IMR-90 (cell line): ENCODE results near the gene MAP2K2. TPM values are rescaled to one million over a fixed set of nuclear protein-coding genes. Genes with fewer than 3 reads are reported as not detected.

Experiments used
- ATAC-seq: fragments of 200-7000 bp; cut with Tn5 transposase; 2 replicates; pipeline ENCODE4 v1.9.1; 2020; ENCODE audit warnings: low read depth, mild to moderate bottlenecking, moderate library complexity
- BruUV-seq: library from RNA; stranded (reverse); fragments of 400-500 nt; replicated peaks from 2 replicates; lab custom pipeline; 2021; lab: Mats Ljungman, UMichigan
- CTCF ChIA-PET: fragments of 300-600 bp; formaldehyde crosslinking; extraction: SDS; loops from one replicate; lab custom pipeline; 2021; ENCODE audit warnings: antibody characterized with exemption; lab: Yijun Ruan, JAX
- POLR2A ChIA-PET: fragments of 300-600 bp; sonication (Branson Sonifier 250); formaldehyde crosslinking; loops from one replicate; lab custom pipeline; 2022; ENCODE audit warnings: antibody characterized with exemption; ENCODE audit not compliant: unreplicated experiment; lab: Charles Lee
- DNase-seq: peaks from one replicate; pipeline ENCODE4 v3.0.0; 2013
- H2AFZ ChIP-seq: replicated peaks from 2 replicates; pipeline ENCODE3; 2013; ENCODE audit warnings: low read length, mild to moderate bottlenecking; ENCODE audit not compliant: poor library complexity
- H2AK5ac ChIP-seq: 2 replicates; pipeline ENCODE4 v1.6.1; 2013; ENCODE audit warnings: low read depth, low read length, inconsistent platforms
- H2AK9ac ChIP-seq: replicated peaks from 2 replicates; pipeline ENCODE3; 2013; ENCODE audit warnings: mild to moderate bottlenecking, low read depth, low read length, moderate library complexity; ENCODE audit not compliant: poor library complexity
- H2BK120ac ChIP-seq: 2 replicates; pipeline ENCODE4 v1.6.1; 2013; ENCODE audit warnings: low read depth, low read length, inconsistent platforms
- H2BK15ac ChIP-seq: 3 replicates; pipeline ENCODE4 v1.6.1; 2013; ENCODE audit warnings: low read depth, low read length, inconsistent platforms
- H2BK20ac ChIP-seq: 2 replicates; pipeline ENCODE4 v1.6.1; 2013; ENCODE audit warnings: low read depth, mild to moderate bottlenecking, inconsistent platforms, low read length, moderate library complexity
- H2BK5ac ChIP-seq: 2 replicates; pipeline ENCODE4 v1.6.1; 2013; ENCODE audit warnings: mild to moderate bottlenecking, low read depth, low read length, inconsistent platforms; ENCODE audit not compliant: poor library complexity, severe bottlenecking
- H3K14ac ChIP-seq: replicated peaks from 2 replicates; pipeline ENCODE4 v1.6.1; 2013; ENCODE audit warnings: low read depth, low read length, inconsistent platforms
- H3K18ac ChIP-seq: 2 replicates; pipeline ENCODE4 v1.6.1; 2013; ENCODE audit warnings: low read depth, low read length, control low read depth
- H3K23ac ChIP-seq: 2 replicates; pipeline ENCODE4 v1.6.1; 2013; ENCODE audit warnings: low read depth, low read length, inconsistent platforms
- H3K27ac ChIP-seq: 2 replicates; pipeline ENCODE4 v1.5.1; 2013; ENCODE audit warnings: mild to moderate bottlenecking, control low read depth, low read length; ENCODE audit not compliant: insufficient read depth
- H3K27me3 ChIP-seq: 2 replicates; pipeline ENCODE4 v1.6.1; 2013; ENCODE audit warnings: low read length; ENCODE audit not compliant: control insufficient read depth, insufficient read depth
- H3K36me3 ChIP-seq: 2 replicates; pipeline ENCODE4 v1.6.1; 2013; ENCODE audit warnings: low read length, mixed read lengths; ENCODE audit not compliant: control insufficient read depth, insufficient read depth
- H3K4ac ChIP-seq: 2 replicates; pipeline ENCODE4 v1.6.1; 2013; ENCODE audit warnings: low read depth, low read length, inconsistent platforms
- H3K4me1 ChIP-seq: 2 replicates; pipeline ENCODE4 v1.6.1; 2013; ENCODE audit warnings: low read length, mixed read lengths; ENCODE audit not compliant: control insufficient read depth, insufficient read depth
- H3K4me2 ChIP-seq: 2 replicates; pipeline ENCODE4 v1.6.1; 2013; ENCODE audit warnings: low read depth, mild to moderate bottlenecking, control low read depth, low read length, moderate library complexity
- H3K4me3 ChIP-seq: 2 replicates; pipeline ENCODE4 v1.5.1; 2013; ENCODE audit warnings: low read depth, mild to moderate bottlenecking, control low read depth, low read length, moderate library complexity; ENCODE audit not compliant: insufficient read depth
- H3K56ac ChIP-seq: 2 replicates; pipeline ENCODE4 v1.6.1; 2013; ENCODE audit warnings: low read length, inconsistent platforms; ENCODE audit not compliant: insufficient read depth; ENCODE audit errors: extremely low read depth
- H3K79me1 ChIP-seq, 2 experiments: 2 replicates each; pipeline ENCODE4 v1.6.1; 2013; ENCODE audit warnings: low read length in 2 of 2, inconsistent platforms in 1 of 2, low read depth in 1 of 2
- H3K9ac ChIP-seq: 2 replicates; pipeline ENCODE4 v1.6.1; 2013; ENCODE audit warnings: low read depth, low read length, control low read depth
- H3K9me1 ChIP-seq: 2 replicates; pipeline ENCODE4 v1.6.1; 2013; ENCODE audit warnings: low read length, inconsistent platforms; ENCODE audit not compliant: insufficient read depth
- H3K9me3 ChIP-seq: 2 replicates; pipeline ENCODE4 v1.6.1; 2013; ENCODE audit warnings: low read length; ENCODE audit not compliant: control insufficient read depth, insufficient read depth
- H4K20me1 ChIP-seq: 2 replicates; pipeline ENCODE4 v1.6.1; 2013; ENCODE audit warnings: low read length, inconsistent platforms; ENCODE audit not compliant: insufficient read depth
- H4K5ac ChIP-seq: 2 replicates; pipeline ENCODE4 v1.6.1; 2013; ENCODE audit warnings: mild to moderate bottlenecking, low read depth, low read length, control low read depth
- H4K8ac ChIP-seq, 2 experiments: 2 replicates each; pipeline ENCODE4 v1.6.1; 2013; ENCODE audit warnings: low read depth in 2 of 2, low read length in 2 of 2, control low read depth in 1 of 2, inconsistent platforms in 1 of 2
- H4K91ac ChIP-seq: 2 replicates; pipeline ENCODE4 v1.6.1; 2013; ENCODE audit warnings: low read depth, low read length, inconsistent platforms; ENCODE audit not compliant: insufficient read depth
- BHLHE40 ChIP-seq: fragments of 150-350 bp; IDR thresholded peaks from 2 replicates; pipeline ENCODE4 v1.6.1; 2016; ENCODE audit warnings: mild to moderate bottlenecking, low read depth, low read length
- CEBPB ChIP-seq: IDR thresholded peaks from 2 replicates; pipeline ENCODE4 v1.6.1; 2012; ENCODE audit warnings: low read depth, low read length, improper control_type of control experiment
- CTCF ChIP-seq: conservative IDR thresholded peaks from 2 replicates; pipeline ENCODE4 v1.5.1; 2012; ENCODE audit warnings: mild to moderate bottlenecking, low read depth, low read length, improper control_type of control experiment
- ELK1 ChIP-seq: fragments of 150-350 bp; IDR thresholded peaks from 2 replicates; pipeline ENCODE4 v1.6.1; 2016; ENCODE audit warnings: low read depth, mild to moderate bottlenecking, low read length, moderate library complexity, borderline replicate concordance
- FOS ChIP-seq: fragments of 150-350 bp; IDR thresholded peaks from 2 replicates; pipeline ENCODE4 v1.6.1; 2016; ENCODE audit warnings: low read depth, low read length
- MAFK ChIP-seq: IDR thresholded peaks from 2 replicates; pipeline ENCODE4 v1.6.1; 2012; ENCODE audit warnings: low read depth, low read length, improper control_type of control experiment
- MAZ ChIP-seq: IDR thresholded peaks from 2 replicates; pipeline ENCODE4 v1.6.1; 2012; ENCODE audit warnings: low read depth, mild to moderate bottlenecking, low read length, improper control_type of control experiment, moderate library complexity, borderline replicate concordance
- MXI1 ChIP-seq: IDR thresholded peaks from 2 replicates; pipeline ENCODE4 v1.6.1; 2012; ENCODE audit warnings: low read depth, mild to moderate bottlenecking, low read length, moderate library complexity, borderline replicate concordance
- NFE2L2 ChIP-seq: fragments of 150-350 bp; IDR thresholded peaks from 2 replicates; pipeline ENCODE4 v1.6.1; 2016; ENCODE audit warnings: low read depth, mild to moderate bottlenecking, low read length
- POLR2A ChIP-seq: IDR thresholded peaks from 2 replicates; pipeline ENCODE4 v1.6.1; 2012; ENCODE audit warnings: mild to moderate bottlenecking, low read depth, low read length
- RAD21 ChIP-seq: IDR thresholded peaks from 2 replicates; pipeline ENCODE4 v1.6.1; 2012; ENCODE audit warnings: low read length, improper control_type of control experiment
- RCOR1 ChIP-seq: IDR thresholded peaks from 2 replicates; pipeline ENCODE4 v1.6.1; 2012; ENCODE audit warnings: mild to moderate bottlenecking, low read length, improper control_type of control experiment; ENCODE audit not compliant: insufficient replicate concordance
- RFX5 ChIP-seq: IDR thresholded peaks from 2 replicates; pipeline ENCODE4 v1.8.0; 2012; ENCODE audit warnings: low read depth, mild to moderate bottlenecking, low read length, moderate library complexity
- SMC3 ChIP-seq: fragments of 150-350 bp; IDR thresholded peaks from 2 replicates; pipeline ENCODE4 v1.6.1; 2016; ENCODE audit warnings: low read depth, mild to moderate bottlenecking, antibody characterized with exemption, low read length, moderate library complexity
- WGBS, 2 experiments: methylation state at CpG; one replicate each; pipeline versions ENCODE4 v1.1.5 to v1.1.7; 2013; ENCODE audit warnings: missing lambda C conversion rate in 2 of 2; ENCODE audit not compliant: insufficient read length in 1 of 2; ENCODE audit errors: extremely low coverage in 2 of 2; 5-methylcytosine and 5-hydroxymethylcytosine counted together
- dilution Hi-C: fragments of 300-500 bp; cut with HindIII; formaldehyde crosslinking; loops from one replicate; pipeline ENCODE4 v1.14.3; 2018; ENCODE audit warnings: low sequenced_read_pairs; ENCODE audit not compliant: unreplicated experiment
- in situ Hi-C: fragments of 300-500 bp; cut with MboI; formaldehyde crosslinking; loops from 3 replicates; pipeline ENCODE4 v1.14.3; 2019; ENCODE audit warnings: low sequenced_read_pairs, inconsistent platforms, mixed read lengths
- intact Hi-C: fragments of 100-400 bp; cut with micrococcal nuclease; formaldehyde crosslinking; loops from 2 replicates; pipeline ENCODE4 v1.10.0; 2022
- polyA plus RNA-seq, 3 experiments: library from polyadenylated mRNA; depleted of rRNA; stranded (reverse); fragments of >200 nt; gene quantifications; 2 replicates each; pipeline ENCODE4 v1.2.3, GENCODE V29; 2012; ENCODE audit warnings: low replicate concordance in 1 of 3
- total RNA-seq: library from RNA; depleted of rRNA; stranded (reverse); fragments of >200 nt; gene quantifications from 2 replicates; pipeline ENCODE4 v1.2.3, GENCODE V29; 2012

The MAP2K2 gene
- total and polyA plus RNA-seq, 2 of the 4 experiments (the other 2 are of a cell fraction), result 115 to 151 TPM

- H4K91ac ChIP-seq, result no peak overlapping the region
- H2BK5ac ChIP-seq, result no peak overlapping the region
- BruUV-seq, result no TSS peak
- H3K4me1 ChIP-seq, result no peaks in the 10 kb centered on the region
- no peak overlapping the region for H3K14ac ChIP-seq
- no peak overlapping the region for H2BK15ac ChIP-seq
- TF ChIP-seq CTCF, result no peak
- TF ChIP-seq POLR2A, result no peak
- no peak for TF ChIP-seq MAZ
- no peak for TF ChIP-seq RFX5
- TF ChIP-seq MXI1, result no peak
- TF ChIP-seq ELK1, result no peak
- TF ChIP-seq NFE2L2, result no peak
- no peak for TF ChIP-seq RCOR1
- no peak for TF ChIP-seq SMC3
- TF ChIP-seq FOS, result no peak
- no peak for TF ChIP-seq MAFK
- TF ChIP-seq RAD21, result no peak
- TF ChIP-seq BHLHE40, result no peak
- no peak for TF ChIP-seq CEBPB
- H3K79me1 ChIP-seq, result no peaks in the 10 kb centered on the region
- no peak overlapping the region for H2BK120ac ChIP-seq
- no peak overlapping the region for H2AK5ac ChIP-seq
- H3K27ac ChIP-seq, result no peak overlapping the region
- peaks cover 20% of the 10 kb centered on the region for H3K27me3 ChIP-seq
- no peak overlapping the region for H2AFZ ChIP-seq
- in situ Hi-C loops, result no loop called here
- ChIA-PET CTCF (interaction anchor here (0.7 kb wide), 1 partner anchor 29 kb away, joined by 3 read pairs; no protein-coding TSS in a partner anchor), POLR2A (no interaction called here)
- no peak overlapping the region for H4K8ac ChIP-seq
- dilution Hi-C loops, result no loop called here
- no peak overlapping the region for H3K18ac ChIP-seq
- H2AK9ac ChIP-seq, result no peak overlapping the region
- H2BK20ac ChIP-seq, result no peak overlapping the region
- H3K9me3 ChIP-seq, result no peaks in the 10 kb centered on the region
- ATAC-seq (no peak), DNase-seq (no peak)
- H3K4me3 ChIP-seq, result no peak overlapping the region
- 55% methylated on average over 4 of the region's 6 CpGs; no CpG with 5 or more reads in 1 of the 2 experiments for WGBS, 2 experiments
- H3K9ac ChIP-seq, result no peak overlapping the region
- H3K4ac ChIP-seq, result no peak overlapping the region
- H3K4me2 ChIP-seq, result no peak overlapping the region
- H3K9me1 ChIP-seq, result no peaks in the 10 kb centered on the region
- no peaks in the 10 kb centered on the region for H3K36me3 ChIP-seq
- no peak overlapping the region for H3K23ac ChIP-seq
- H3K56ac ChIP-seq, result no peak overlapping the region
- intact Hi-C loops, result no loop called here
- no peak overlapping the region for H4K5ac ChIP-seq
- no peaks in the 10 kb centered on the region; the same call in 1 of the 2 replicates for H4K20me1 ChIP-seq
Measured at GRCh38 chr19:4157164-4157563, 33.2 kb upstream of the MAP2K2 start.
